Measurements from ENCODE around the gene KCNIP3.

GRCh38 chr2:95317123-95317500 lies 20.0 kb downstream of the KCNIP3 start:
- no peak for TF ChIP-seq CTCF (IDR thresholded peaks at IDR 0.05)
- no peak for TF ChIP-seq POLR2A (IDR thresholded peaks at IDR 0.05)

All from vagina (tissue), 2 donors.